KBM-7 (cell line): ENCODE data around the gene SARS2.
"Not testable (repeated sequence)": the region's sequence is repeated elsewhere in the genome, so short reads cannot be mapped to it uniquely, and the experiment has no call there.

Experiments used
- DNase-seq: peaks from one replicate; pipeline ENCODE4 v3.0.0-alpha.2; 2015
- in situ Hi-C: fragments of 300-500 bp; cut with MboI; formaldehyde crosslinking; loops from 2 replicates; pipeline ENCODE4 v1.14.3; 2020; ENCODE audit warnings: low sequenced_read_pairs, low pct_unique_long_range_greater_than_20kb, mixed read lengths

Gene SARS2

GRCh38 chr19:38900202-38900629, 30.3 kb downstream of the SARS2 start:
- DNase-seq = no peak
- in situ Hi-C loops = no loop called here

GRCh38 chr19:38899447-38900201, 30.9 kb downstream of the SARS2 start, which contains the start of the genes NFKBIB and SIRT2:
Gene NFKBIB, plus strand, starts transcription at chr19:38899969. Its CDS starts 64 bp downstream, at chr19:38900033.
Gene SIRT2, minus strand, starts transcription at chr19:38899618. Its CDS starts 97 bp downstream, at chr19:38899521.
- peak; percentile 100 for DNase-seq
- in situ Hi-C loops = no loop called here

- peak; percentile 25 for DNase-seq
- in situ Hi-C loops = no loop called here
These were observed 31.6 kb downstream of the SARS2 start for GRCh38 chr19:38898788-38899446.

- in situ Hi-C loops = no loop called here
- DNase-seq = no peak
These were observed 35.6 kb downstream of the SARS2 start for GRCh38 chr19:38894968-38895367.

DNA sequence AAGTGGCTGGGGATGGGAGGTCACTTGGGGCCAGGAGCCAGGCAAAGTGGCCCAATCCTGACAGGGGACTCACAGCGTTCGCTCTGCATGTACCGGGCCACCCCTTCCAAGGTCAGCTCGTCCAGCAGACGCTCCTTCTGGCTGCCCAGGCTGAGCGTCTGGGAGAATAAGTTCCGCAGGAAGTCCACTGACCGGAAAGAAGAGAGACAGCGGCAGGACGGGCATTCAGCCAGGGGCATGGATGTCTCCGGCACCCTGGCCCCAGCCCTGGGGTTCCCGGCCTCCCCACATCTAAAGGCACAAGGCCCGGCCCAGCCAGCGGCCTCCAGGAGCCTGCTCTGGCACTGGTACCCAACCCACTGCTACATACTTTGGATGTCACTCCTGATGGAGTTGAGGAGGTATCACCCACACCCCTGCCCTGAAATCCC, 37.2 kb downstream of the SARS2 start:
- in situ Hi-C loops = no loop called here
- DNase-seq = no peak

DNA sequence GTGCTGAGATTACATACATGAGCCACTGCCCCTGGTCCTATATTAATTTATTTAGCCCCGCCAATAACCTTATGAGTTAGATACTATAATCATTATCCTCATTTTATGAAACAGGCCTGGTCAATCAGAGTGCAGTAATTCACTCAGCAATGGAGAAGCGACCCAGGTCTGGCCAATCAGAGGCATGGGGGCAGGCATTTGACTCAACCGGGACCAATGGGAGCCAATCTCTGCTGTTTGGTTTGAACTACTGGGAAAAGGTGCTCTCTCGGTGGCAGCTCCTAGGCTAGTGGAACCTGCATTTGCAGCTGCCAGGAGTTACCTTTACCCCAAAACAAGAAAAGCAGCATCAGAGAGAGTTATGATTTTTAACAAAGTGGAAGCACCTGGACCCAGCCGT, 37.7 kb downstream of the SARS2 start:
- no peak for DNase-seq
- in situ Hi-C loops = no loop called here

DNA sequence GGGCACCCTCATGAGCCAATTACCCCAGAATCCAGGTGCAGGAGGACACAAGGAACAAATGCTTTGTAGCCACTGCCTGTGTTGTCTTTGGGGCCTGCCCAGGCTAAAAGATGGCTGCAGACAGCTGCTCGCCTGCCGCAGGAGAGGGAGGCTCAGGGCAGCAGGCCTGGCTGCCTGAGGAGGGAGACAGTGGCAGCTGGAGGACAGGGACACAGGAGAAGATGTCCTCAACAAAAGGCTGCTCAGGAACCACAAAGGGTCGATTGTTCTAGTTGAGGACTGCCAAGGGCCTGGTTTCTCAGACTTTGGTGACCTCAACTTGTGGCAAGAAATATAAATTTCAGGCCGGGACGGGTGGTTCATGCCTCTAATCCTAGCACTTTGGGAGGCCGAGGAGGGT, 38.8 kb downstream of the SARS2 start:
- in situ Hi-C loops = no loop called here
- no peak for DNase-seq

- in situ Hi-C loops = no loop called here
These were observed 39.9 kb downstream of the SARS2 start for GRCh38 chr19:38890686-38891085.

GRCh38 chr19:38889803-38890202, 40.8 kb downstream of the SARS2 start:
- in situ Hi-C loops = no loop called here
- no peak for DNase-seq

More at GRCh38 chr19:38890686-38891085, 39.9 kb downstream of the SARS2 start:
- no peak for DNase-seq

- DNase-seq = no peak
- in situ Hi-C loops = no loop called here
These were observed 41.7 kb downstream of the SARS2 start for GRCh38 chr19:38888876-38889275.

- in situ Hi-C loops = not testable (repeated sequence)
These were observed 45.9 kb downstream of the SARS2 start for GRCh38 chr19:38884691-38885090.

DNA sequence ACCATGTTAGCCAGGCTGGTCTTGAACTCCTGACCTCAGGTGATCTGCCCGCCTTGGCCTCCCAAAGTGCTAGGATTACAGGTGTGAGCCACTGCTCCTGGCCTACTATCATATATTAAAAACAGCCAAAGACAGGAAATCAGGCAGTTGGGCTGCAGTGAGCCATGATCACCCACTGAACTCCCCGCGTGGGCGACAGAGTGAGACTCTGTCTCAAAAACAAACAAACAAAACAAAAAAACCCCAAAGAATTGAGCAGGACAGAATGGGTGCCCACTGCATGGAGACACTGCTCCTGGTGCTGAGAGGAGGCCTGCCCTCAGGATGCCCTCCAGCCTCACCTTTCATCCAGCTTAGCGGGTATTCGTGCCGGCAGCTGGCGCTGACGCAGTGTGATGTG, 47.3 kb downstream of the SARS2 start:
- DNase-seq = no peak
- in situ Hi-C loops = no loop called here

More at GRCh38 chr19:38884691-38885090, 45.9 kb downstream of the SARS2 start:
- not testable (repeated sequence) for DNase-seq

GRCh38 chr19:38880882-38881609, 49.5 kb downstream of the SARS2 start:
- in situ Hi-C loops = no loop called here
- DNase-seq = no peak

DNA sequence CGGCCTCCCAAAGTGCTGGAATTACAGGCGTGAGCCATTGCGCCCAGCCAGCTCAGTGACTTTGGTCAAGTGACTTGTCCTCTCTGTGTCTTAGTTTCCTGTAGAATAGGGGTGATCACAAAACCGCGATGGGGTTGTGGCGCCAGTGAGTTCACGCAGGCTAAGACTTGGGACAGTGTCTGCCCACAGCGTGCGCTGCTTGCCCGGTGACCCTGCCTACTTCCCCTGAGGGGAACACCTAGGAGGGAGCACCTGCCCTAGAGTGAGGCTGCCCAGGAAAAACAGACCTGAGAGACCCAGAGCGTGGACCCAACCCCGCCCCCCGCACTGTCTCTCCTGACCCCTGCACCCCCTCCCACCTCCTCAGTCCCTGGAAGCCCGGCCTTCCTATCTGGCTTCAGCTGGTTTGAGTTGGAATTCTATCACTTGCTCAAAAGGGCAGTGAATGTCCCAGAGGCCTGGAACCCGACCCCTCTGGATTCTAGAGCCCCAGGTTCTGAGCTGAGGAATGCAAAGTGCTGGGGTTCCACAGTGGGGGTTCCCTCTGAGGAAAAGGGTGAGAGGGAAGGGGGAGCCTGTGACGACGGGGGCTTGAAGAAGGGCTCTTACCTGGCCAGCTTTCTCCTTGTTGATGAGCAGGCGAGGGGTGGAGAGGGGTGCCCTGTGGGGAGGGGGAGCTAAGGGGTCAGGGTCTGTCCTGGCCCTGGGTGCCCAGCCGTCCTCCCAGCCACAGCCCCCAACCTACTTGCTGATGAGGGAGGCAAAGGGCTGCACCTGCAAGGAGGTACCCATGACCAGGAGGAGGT, 50.3 kb downstream of the SARS2 start:
- in situ Hi-C loops = no loop called here
- no peak for DNase-seq

DNA sequence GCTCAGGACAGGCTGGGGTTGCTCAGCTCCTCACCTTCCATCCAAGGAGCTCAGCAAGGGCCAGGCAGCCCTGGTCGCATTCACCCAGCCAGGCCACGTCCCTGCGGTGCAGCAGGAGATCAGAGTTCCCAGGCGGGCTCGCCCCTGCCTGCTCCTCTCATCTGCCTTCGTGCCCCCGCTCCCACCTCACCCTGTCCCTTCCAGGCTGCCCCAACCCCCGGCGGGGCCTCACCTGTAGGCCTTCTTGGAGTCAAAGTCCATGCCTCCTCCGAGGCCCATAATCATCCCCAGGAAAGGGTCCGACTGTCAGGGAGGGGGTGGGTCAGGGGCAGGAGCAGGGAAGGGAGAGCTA, 51.2 kb downstream of the SARS2 start:
- in situ Hi-C loops = no loop called here
- DNase-seq = no peak

- no peak for DNase-seq
- in situ Hi-C loops = no loop called here
These were observed 51.8 kb downstream of the SARS2 start for GRCh38 chr19:38878575-38879399.

DNA sequence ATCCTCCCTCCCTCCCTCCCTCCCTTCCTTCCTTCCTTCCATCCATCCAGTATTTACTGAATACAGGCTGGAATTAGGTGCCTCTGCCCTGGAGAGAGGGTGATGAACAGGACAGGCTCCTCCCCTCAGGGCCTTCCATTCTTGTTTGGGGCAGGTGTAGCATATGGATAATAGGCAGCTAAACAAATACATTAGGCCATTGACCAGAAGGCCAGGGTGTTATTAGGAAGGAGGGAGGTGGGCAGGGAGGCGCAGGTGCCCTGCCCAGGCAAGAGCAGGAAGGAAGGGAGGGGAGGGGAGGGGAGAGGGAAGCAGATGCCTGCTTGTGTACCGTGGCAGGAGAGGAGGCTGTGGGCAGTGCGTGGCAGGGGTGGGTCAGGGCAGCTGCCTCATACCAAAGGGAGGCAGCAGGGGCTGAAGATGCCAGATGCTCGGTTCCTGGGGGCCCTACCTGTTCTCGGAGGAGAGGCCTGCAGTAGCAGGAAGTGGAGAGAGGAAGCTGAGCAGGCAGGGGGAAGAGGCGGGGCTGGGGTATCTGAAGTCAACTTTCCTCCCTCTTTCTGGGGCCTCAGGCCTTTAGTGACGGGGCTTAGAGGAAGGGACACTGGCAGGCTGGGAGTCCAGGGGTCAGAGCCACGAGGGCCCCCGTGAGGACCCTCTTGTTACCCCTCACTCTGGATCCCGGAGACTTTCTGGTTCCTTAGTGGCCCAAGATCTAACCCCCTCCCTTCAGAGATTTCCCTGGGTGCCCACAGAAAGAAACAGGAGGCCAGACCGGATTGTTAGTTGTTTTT, 52.6 kb downstream of the SARS2 start, which contains the start of gene RINL:
Gene RINL, minus strand, starts transcription at position 495 of the 794 bp plus-strand sequence. CDS start 1,533 bp downstream, outside the sequence.
- in situ Hi-C loops = no loop called here
- peak; percentile 72 for DNase-seq
